Sciatic nerve (tissue), 2 donors: ENCODE results near the gene STARD6. TPM values are rescaled to one million over a fixed set of nuclear protein-coding genes. Genes with fewer than 3 reads are reported as not detected.
"Not testable (repeated sequence)": the region's sequence is repeated elsewhere in the genome, so short reads cannot be mapped to it uniquely, and the experiment has no call there.

Source experiments
- ATAC-seq: fragments of 200-7000 bp; cut with Tn5 transposase; one replicate; pipeline ENCODE4 v1.9.1; 2020; ENCODE audit warnings: mild to moderate bottlenecking, moderate library complexity
- DNase-seq: peaks from one replicate; pipeline ENCODE4 v3.0.0-alpha.2; 2020; ENCODE audit warnings: low spot score
- intact Hi-C: fragments of 100-400 bp; cut with DNase I; formaldehyde crosslinking; loops from one replicate; pipeline ENCODE4 v1.14.2; 2022
- total RNA-seq: library from RNA; stranded (reverse); fragmentation: NEBNext Ultra II Directional; extraction: Animal tissue kit (Norgen Biotek cat#: 25700); gene quantifications from one replicate; pipeline ENCODE4 v1.2.1, GENCODE V29; 2021
- donor health status: DM: no; HTN: no; CAD: no.
- donor health status: DM: no; HTN: no; CAD: no.

STARD6 gene
- total RNA-seq, 1 donor from 2014 or later = 0.85 TPM

- intact Hi-C loops = no loop called here
- ATAC-seq (peak; percentile 45), DNase-seq (no peak)
Measured at GRCh38 chr18:54357082-54357659, 487 bp downstream of the STARD6 start.

- DNase-seq (no peak), ATAC-seq (no peak)
- intact Hi-C loops = no loop called here
Measured at GRCh38 chr18:54351186-54351585, 6.5 kb downstream of the STARD6 start.

- ATAC-seq (no peak), DNase-seq (no peak)
- intact Hi-C loops = no loop called here
Measured at GRCh38 chr18:54338230-54338629, 19.4 kb downstream of the STARD6 start.

- DNase-seq = no peak
- intact Hi-C loops = no loop called here
- ATAC-seq = no peak
Measured at GRCh38 chr18:54335638-54336173, 22.0 kb downstream of the STARD6 start.

GRCh38 chr18:54330768-54331548 is 26.7 kb downstream of the STARD6 start:
- DNase-seq (no peak), ATAC-seq (no peak)
- intact Hi-C loops = no loop called here

- no peak for ATAC-seq
- DNase-seq = no peak
- intact Hi-C loops = no loop called here
Measured at GRCh38 chr18:54329787-54330186, 27.9 kb downstream of the STARD6 start.

- intact Hi-C loops = no loop called here
- ATAC-seq (no peak), DNase-seq (no peak)
Measured at GRCh38 chr18:54327818-54328217, 29.8 kb downstream of the STARD6 start.

GRCh38 chr18:54323970-54324369 is 33.7 kb downstream of the STARD6 start:
- ATAC-seq (no peak), DNase-seq (no peak)
- intact Hi-C loops = no loop called here

- no peak for DNase-seq
- intact Hi-C loops = no loop called here
- no peak for ATAC-seq
Measured at GRCh38 chr18:54323561-54323960, 34.1 kb downstream of the STARD6 start.

- intact Hi-C loops = no loop called here
- DNase-seq (no peak), ATAC-seq (no peak)
Measured at GRCh38 chr18:54316071-54316820, 41.4 kb downstream of the STARD6 start.

- intact Hi-C loops, ATAC-seq, DNase-seq: not testable (repeated sequence)
Measured at GRCh38 chr18:54309564-54309963, 48.1 kb downstream of the STARD6 start.

- DNase-seq = no peak
- ATAC-seq = no peak
- intact Hi-C loops = no loop called here
Measured at GRCh38 chr18:54303408-54303807, 54.2 kb downstream of the STARD6 start.

- intact Hi-C loops, DNase-seq, ATAC-seq: not testable (repeated sequence)
Measured at GRCh38 chr18:54298991-54299390, 58.7 kb downstream of the STARD6 start.

- intact Hi-C loops = no loop called here
- ATAC-seq = no peak
- no peak for DNase-seq
Measured at GRCh38 chr18:54296062-54296461, 61.6 kb downstream of the STARD6 start.

GRCh38 chr18:54294274-54294673 is 63.4 kb downstream of the STARD6 start:
- intact Hi-C loops = no loop called here
- DNase-seq (no peak), ATAC-seq (no peak)

- no peak for ATAC-seq
- intact Hi-C loops = no loop called here
- DNase-seq = no peak
Measured at GRCh38 chr18:54284981-54285785, 72.5 kb downstream of the STARD6 start.

GRCh38 chr18:54284535-54284934 is 73.1 kb downstream of the STARD6 start:
- DNase-seq (no peak), ATAC-seq (no peak)
- intact Hi-C loops = no loop called here

- ATAC-seq (no peak), DNase-seq (no peak)
- intact Hi-C loops = no loop called here
Measured at GRCh38 chr18:54280220-54280569, 77.5 kb downstream of the STARD6 start.
